ENCODE data around the gene SERINC4. TPM values are rescaled to one million over a fixed set of nuclear protein-coding genes. Genes with fewer than 3 reads are reported as not detected.

Gene SERINC4
- total and polyA plus RNA-seq, 10 of the 15 experiments (the other 5 are each of a cell fraction or from before 2014, with no cell fraction given) = 0.06 to 0.96 (median 0.26) TPM; not detected in 1

- Histone ChIP-seq H4K20me1 (ENCODE audit: control insufficient read depth, insufficient read depth) (no peaks in the 10 kb centered on the region), H3K9me3 (replicated peaks; ENCODE audit: control insufficient read depth, insufficient read depth, low read length) (no peaks in the 10 kb centered on the region; the same call in 2 of the 3 replicates), H3K27ac (ENCODE audit: control insufficient read depth, insufficient read depth) (no peak overlapping the region), H3K4me3 (no peak overlapping the region), H3K79me2 (ENCODE audit: control insufficient read depth, insufficient read depth, low read length) (no peaks in the 10 kb centered on the region), H3K36me3 (ENCODE audit: control insufficient read depth in 2 of 2, insufficient read depth in 2 of 2, low read length in 1 of 2) (peaks cover 0 to under 1% of the 10 kb centered on the region in 2 experiments; a peak in 1 of 4 replicates), H3K9ac (ENCODE audit: control insufficient read depth, insufficient read depth, low read length) (no peak overlapping the region), H3K27me3 (replicated peaks in 1 of 2; ENCODE audit: control insufficient read depth in 2 of 2, insufficient read depth in 2 of 2, low read length in 1 of 2) (no peaks in the 10 kb centered on the region), H2AFZ (ENCODE audit: control insufficient read depth, low read depth, low read length) (no peak overlapping the region), H3K4me1 (ENCODE audit: control insufficient read depth, insufficient read depth, low read length) (peaks cover 16% of the 10 kb centered on the region), H3K4me2 (ENCODE audit: control insufficient read depth, insufficient read depth) (0 out of 2 replicates have a peak overlapping the region, but pooled peaks have one; percentile 9)
- in situ Hi-C loops (cut with MboI) (loop anchor here (25.0 kb wide), 1 partner anchor 1517 kb away; the partner anchor contains the start of genes GANC and TMEM87A), intact Hi-C loops (cut with micrococcal nuclease; ENCODE audit: unreplicated experiment) (loop anchor here (5.0 kb wide), 1 partner anchor 48 kb away; the partner anchor contains the start of gene WDR76)
- ChIA-PET CTCF (interaction anchor here (0.7 to 5.8 kb wide), 3 partner anchors 9 to 287 kb away, joined by 3 to 72 read pairs (median 4); partner anchors contain the start of gene SERF2), POLR2A (interaction anchor here (0.8 to 4.4 kb wide), 4 partner anchors 10 to 44 kb away, joined by 3 to 58 read pairs (median 14); partner anchors contain the start of genes HYPK and SERINC4), RAD21 (ENCODE audit: unreplicated experiment) (interaction anchor here (0.9 to 1.4 kb wide), 3 partner anchors 9 to 12 kb away, joined by 4 to 5 read pairs (median 5); no protein-coding TSS in a partner anchor), SMC1A (ENCODE audit: uncharacterized antibody, unreplicated experiment) (interaction anchor here (14.9 kb wide), 1 partner anchor 13 kb away, joined by 129 read pairs; the partner anchor contains the start of gene SERF2)
- DNase-seq (ENCODE audit: low read depth, low spot score) (no peak), ATAC-seq (no peak), FAIRE-seq (no peak)
- 71% methylated on average over 1 of the region's 1 CpG for WGBS (ENCODE audit: insufficient coverage, insufficient replicate concordance, low lambda C conversion rate, missing lambda C conversion rate)
- TF ChIP-seq IKZF1 (conservative IDR thresholded peaks at IDR 0.05) (peak; percentile 57; the same call in 1 of the 2 replicates), YY1 (IDR thresholded peaks at IDR 0.05; ENCODE audit: low read depth, low read length) (no peak), NBN (IDR thresholded peaks at IDR 0.05) (peak; percentile 39; the same call in 1 of the 2 replicates), ATF3 (IDR thresholded peaks at IDR 0.05; ENCODE audit: borderline replicate concordance, extremely low read depth, low read depth, low read length) (no peak), IKZF2 (IDR thresholded peaks at IDR 0.05) (peak; percentile 52 to 69; a peak in 2 of 4 replicates), RUNX3 (IDR thresholded peaks at IDR 0.05; ENCODE audit: low read length) (peak; percentile 28; the same call in 1 of the 2 replicates), ATF7 (IDR thresholded peaks at IDR 0.05; ENCODE audit: low read depth) (0 out of 2 replicates have a peak, but pooled peaks have one; percentile 24), MYB (IDR thresholded peaks at IDR 0.05; ENCODE audit: borderline replicate concordance, low read depth, low read length) (no peak)
- BruUV-seq (replicated peaks) = no TSS peak
Observed at GRCh38 chr15:43779016-43779415, 21.0 kb downstream of the SERINC4 start.
